Cardiac fibroblast (primary cell): ENCODE measurements around the gene HIRIP3.

ENCODE experiments used
- DNase-seq, 2 donors: peaks; one replicate each; pipeline versions ENCODE4 v3.0.0 to v3.0.0-alpha.2; 2010; ENCODE audit warnings: low read depth in 2 of 2
- H3K4me3 ChIP-seq, 2 donors: replicated peaks in 1 of 2; 1 replicate in 1 of 2; 2 replicates in 1 of 2; pipeline ENCODE4 v1.5.1; 2011; ENCODE audit warnings: low read depth in 2 of 2, low read length in 2 of 2, mild to moderate bottlenecking in 2 of 2, moderate library complexity in 1 of 2
- CTCF ChIP-seq: IDR thresholded peaks from one replicate; pipeline ENCODE4 v1.5.1; 2011; ENCODE audit warnings: low read depth, mild to moderate bottlenecking, low read length, inconsistent platforms

The HIRIP3 gene

GRCh38 chr16:30030841-30031413, 35.5 kb upstream of the HIRIP3 start, which contains the start of gene TLCD3B:
Gene TLCD3B, minus strand, starts transcription at chr16:30031271. Its CDS starts 744 bp downstream, at chr16:30030527.
- no peak within 1 kb of the TSS for H3K4me3 ChIP-seq
- no peak for TF ChIP-seq CTCF
- no peak for DNase-seq

GRCh38 chr16:30030011-30030685, 34.7 kb upstream of the HIRIP3 start:
- no peak for TF ChIP-seq CTCF
- no peak overlapping the region for H3K4me3 ChIP-seq
- DNase-seq, result no peak

GRCh38 chr16:30028438-30029076, 33.1 kb upstream of the HIRIP3 start:
- TF ChIP-seq CTCF, result no peak
- DNase-seq, result no peak
- H3K4me3 ChIP-seq, result no peak overlapping the region

- no peak for TF ChIP-seq CTCF
- no peak overlapping the region for H3K4me3 ChIP-seq
- no peak for DNase-seq
Measured at GRCh38 chr16:30027588-30028437, 32.4 kb upstream of the HIRIP3 start.

GRCh38 chr16:30026449-30026848, 31.0 kb upstream of the HIRIP3 start:
- TF ChIP-seq CTCF, result no peak
- no peak for DNase-seq
- no peak overlapping the region for H3K4me3 ChIP-seq

- H3K4me3 ChIP-seq, result no peak overlapping the region
- DNase-seq, result no peak
- no peak for TF ChIP-seq CTCF
Measured at GRCh38 chr16:30025574-30025973, 30.2 kb upstream of the HIRIP3 start.
